AG09319 (cell line): ENCODE results near the gene BCL10.

Experiments
- DNase-seq: peaks from one replicate; pipeline ENCODE4 v3.0.0-alpha.2; 2010; ENCODE audit warnings: low read depth; ENCODE audit errors: extremely low read depth
- CTCF ChIP-seq: IDR thresholded peaks from 2 replicates; pipeline ENCODE4 v1.5.1; 2011; ENCODE audit warnings: low read depth, mild to moderate bottlenecking, inconsistent platforms, low read length, moderate library complexity

BCL10 gene

GRCh38 chr1:85297855-85298629 is 21.6 kb upstream of the BCL10 start:
- DNase-seq, result peak; percentile 95
- no peak for TF ChIP-seq CTCF

- no peak for DNase-seq
- no peak for TF ChIP-seq CTCF
These were observed 21.1 kb upstream of the BCL10 start for GRCh38 chr1:85297538-85297854.

GRCh38 chr1:85296980-85297379 is 20.5 kb upstream of the BCL10 start:
- DNase-seq, result no peak
- TF ChIP-seq CTCF, result no peak

GRCh38 chr1:85295654-85296053 is 19.2 kb upstream of the BCL10 start:
- TF ChIP-seq CTCF, result no peak
- no peak for DNase-seq

GRCh38 chr1:85295006-85295431 is 18.6 kb upstream of the BCL10 start:
- TF ChIP-seq CTCF, result no peak
- peak; percentile 69 for DNase-seq

GRCh38 chr1:85290826-85291225 is 14.4 kb upstream of the BCL10 start:
- no peak for DNase-seq
- TF ChIP-seq CTCF, result no peak

- no peak for TF ChIP-seq CTCF
These were observed 13.5 kb upstream of the BCL10 start for GRCh38 chr1:85289848-85290335.

More at GRCh38 chr1:85289848-85290335, 13.5 kb upstream of the BCL10 start:
- no peak for DNase-seq
